Measurements from ENCODE around the gene PES1. TPM values are rescaled to one million over a fixed set of nuclear protein-coding genes. Genes with fewer than 3 reads are reported as not detected.

The PES1 gene
- total and polyA plus RNA-seq, 2 experiments from 2014 or later: 64.1 to 76.9 TPM

GRCh38 chr22:30636226-30637077 is 44.7 kb upstream of the PES1 start:
- peak overlapping the region; percentile 67 for H3K4me3 Mint-ChIP-seq
- peaks cover 22% of the 10 kb centered on the region for H3K36me3 Mint-ChIP-seq (ENCODE audit: low read depth)
- no peaks in the 10 kb centered on the region for H4K20me1 ChIP-seq (replicated peaks; ENCODE audit: insufficient read depth)
- H3K79me2 ChIP-seq (replicated peaks; ENCODE audit: insufficient read depth): no peaks in the 10 kb centered on the region
- peaks cover 13% of the 10 kb centered on the region; the same call in 2 of the 3 replicates for H3K4me1 Mint-ChIP-seq
- peak; percentile 18 for ATAC-seq
- H3K9me2 ChIP-seq (ENCODE audit: insufficient read depth): no peaks in the 10 kb centered on the region
- TF ChIP-seq EZH2phosphoT487 (IDR thresholded peaks at IDR 0.05; ENCODE audit: unreplicated experiment): no peak
- TF ChIP-seq ZNF114 (CRISPR knock-in tag; IDR thresholded peaks at IDR 0.05): no peak
- TF ChIP-seq CREB1 (CRISPR knock-in tag; IDR thresholded peaks at IDR 0.05; ENCODE audit: low read depth): no peak
- no peak for TF ChIP-seq ETS1 (IDR thresholded peaks at IDR 0.05)
- no peak for TF ChIP-seq STAT1 (IDR thresholded peaks at IDR 0.05; ENCODE audit: unreplicated experiment)
- TF ChIP-seq REST (IDR thresholded peaks at IDR 0.05; ENCODE audit: unreplicated experiment): no peak
- TF ChIP-seq NANOG (IDR thresholded peaks at IDR 0.05; ENCODE audit: borderline replicate concordance): no peak
- TF ChIP-seq ZNF331 (CRISPR knock-in tag; IDR thresholded peaks at IDR 0.05; ENCODE audit: low read depth): no peak
- TF ChIP-seq EZH2 (IDR thresholded peaks at IDR 0.05; ENCODE audit: low read depth, unreplicated experiment): no peak
- no peak for TF ChIP-seq ZNF462 (CRISPR knock-in tag; IDR thresholded peaks at IDR 0.05)
- no peak for TF ChIP-seq POLR2AphosphoS5 (IDR thresholded peaks at IDR 0.05; ENCODE audit: low read depth)
- no peak for TF ChIP-seq CTCF (conservative IDR thresholded peaks at IDR 0.05; ENCODE audit: low read depth in 2 of 2)
- H3F3A ChIP-seq (replicated peaks; ENCODE audit: low read depth): 0 out of 2 replicates have a peak, but pooled peaks cover 2% of the 10 kb centered on the region
- H3K27ac ChIP-seq (ENCODE audit: low read depth): no peak overlapping the region
- H3K27me3 Mint-ChIP-seq (ENCODE audit: insufficient read depth, low read depth, poor library complexity): peaks cover 17% of the 10 kb centered on the region
- H3K4me1 ChIP-seq (ENCODE audit: insufficient read depth): peaks cover 10% of the 10 kb centered on the region; the same call in 1 of the 2 replicates
- peak overlapping the region; percentile 97 for H3K4me2 ChIP-seq
- peaks cover 4% of the 10 kb centered on the region; the same call in 1 of the 2 replicates for H3K36me3 ChIP-seq (ENCODE audit: insufficient read depth)
- peak overlapping the region; percentile 80 for H3K4me3 ChIP-seq
- H2AFZ ChIP-seq: peak overlapping the region; percentile 94
- peaks cover 8% of the 10 kb centered on the region; the same call in 2 of the 3 replicates for H3K9me3 Mint-ChIP-seq
- peak; percentile 47 for DNase-seq (ENCODE audit: low spot score)
- H3K27ac Mint-ChIP-seq: no peak overlapping the region
- H3K27me3 ChIP-seq (ENCODE audit: insufficient read depth): 0 out of 2 replicates have a peak, but pooled peaks cover 3% of the 10 kb centered on the region

All from GM23338 (cell line).